Activated CD8-positive, alpha-beta memory T cell treated with anti-CD3 and anti-CD28 coated beads for 1 hour (primary cell): Measurements from ENCODE around the gene KIRREL3.

Experiments used
- DNase-seq, 2 donors: peaks; one replicate each; pipeline ENCODE4 v3.0.0-alpha.2; 2020; ENCODE audit warnings: low read depth in 1 of 2; ENCODE audit errors: extremely low read depth in 1 of 2

The KIRREL3 gene

GRCh38 chr11:126433989-126434949 lies 566.3 kb downstream of the KIRREL3 start:
- DNase-seq = no peak

- no peak for DNase-seq
These were observed 567.2 kb downstream of the KIRREL3 start for GRCh38 chr11:126433244-126433846.

- no peak for DNase-seq
These were observed 568.0 kb downstream of the KIRREL3 start for GRCh38 chr11:126432525-126432924.

DNA sequence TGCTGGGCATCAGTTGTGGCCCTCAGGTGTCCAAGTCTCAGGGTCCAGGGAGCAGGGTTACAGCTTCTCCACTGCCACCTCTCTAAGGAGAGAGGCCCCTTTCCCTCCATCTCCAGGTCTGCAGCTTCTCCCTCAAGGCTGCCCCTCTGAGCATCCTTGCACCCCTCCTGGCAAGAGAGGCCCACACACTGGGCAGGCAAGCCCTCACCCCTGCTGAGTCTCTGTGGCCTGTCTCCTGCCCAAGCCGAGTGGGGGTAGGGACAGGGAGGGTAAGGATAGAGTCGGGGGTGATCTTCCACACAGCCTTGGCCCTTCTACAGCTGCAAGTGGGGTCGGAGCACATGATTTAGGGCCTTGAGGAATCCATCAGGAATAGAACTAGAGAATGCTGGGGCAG lies 568.5 kb downstream of the KIRREL3 start:
- no peak for DNase-seq

DNA sequence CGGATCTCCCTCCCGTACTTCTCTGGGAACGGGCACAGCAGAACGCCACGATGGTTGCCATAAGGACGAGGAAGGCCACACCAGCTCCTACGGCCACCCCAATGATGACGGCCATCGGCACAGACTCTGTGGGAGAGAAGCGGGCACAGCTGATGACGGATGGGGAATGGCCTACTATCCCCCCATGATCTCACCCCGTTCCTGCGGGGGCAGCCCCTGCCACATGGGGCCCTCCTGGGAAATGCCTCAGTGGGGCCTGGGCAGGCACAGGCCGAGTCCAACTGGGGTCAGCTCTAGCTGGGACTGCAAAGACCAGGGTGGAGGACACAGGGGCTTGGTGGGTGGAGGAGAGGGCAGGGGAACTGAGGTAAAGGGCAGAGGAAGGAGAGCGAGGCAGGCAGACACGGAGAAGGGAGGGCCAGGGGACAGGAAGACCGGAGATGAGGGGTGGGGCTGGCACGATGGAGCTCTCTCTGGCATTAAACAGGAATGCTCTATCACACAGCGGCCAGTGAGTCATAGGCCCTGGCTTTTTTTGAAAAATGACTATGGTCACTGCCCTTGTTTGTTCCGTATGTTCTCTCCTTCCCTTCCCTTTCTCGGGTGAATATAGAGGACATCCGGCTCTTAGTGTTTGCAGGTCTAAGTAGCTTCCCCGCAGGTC lies 569.0 kb downstream of the KIRREL3 start:
- no peak for DNase-seq

GRCh38 chr11:126430581-126431335 lies 569.8 kb downstream of the KIRREL3 start:
- no peak for DNase-seq

- DNase-seq = no peak
These were observed 573.5 kb downstream of the KIRREL3 start for GRCh38 chr11:126426820-126427749.

DNA sequence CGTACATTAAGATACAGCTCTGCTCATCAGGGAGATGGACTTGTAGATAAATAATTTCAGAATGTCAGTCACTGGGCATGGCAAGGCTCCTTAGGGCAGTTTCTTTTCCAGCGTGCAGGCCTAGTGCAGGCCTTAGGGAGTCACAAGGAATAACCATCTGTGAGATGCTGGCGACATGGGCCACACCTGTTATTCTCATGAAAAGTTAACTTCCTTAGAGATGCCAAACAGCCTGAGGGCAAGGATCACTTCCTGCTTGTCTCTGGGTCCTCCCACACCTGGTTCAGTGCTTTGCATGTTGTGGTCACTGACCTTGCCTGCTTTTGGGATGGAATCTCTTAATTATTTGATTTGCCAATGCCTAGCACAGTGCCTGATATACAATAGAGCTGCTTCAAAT lies 574.5 kb downstream of the KIRREL3 start:
- DNase-seq = no peak

DNA sequence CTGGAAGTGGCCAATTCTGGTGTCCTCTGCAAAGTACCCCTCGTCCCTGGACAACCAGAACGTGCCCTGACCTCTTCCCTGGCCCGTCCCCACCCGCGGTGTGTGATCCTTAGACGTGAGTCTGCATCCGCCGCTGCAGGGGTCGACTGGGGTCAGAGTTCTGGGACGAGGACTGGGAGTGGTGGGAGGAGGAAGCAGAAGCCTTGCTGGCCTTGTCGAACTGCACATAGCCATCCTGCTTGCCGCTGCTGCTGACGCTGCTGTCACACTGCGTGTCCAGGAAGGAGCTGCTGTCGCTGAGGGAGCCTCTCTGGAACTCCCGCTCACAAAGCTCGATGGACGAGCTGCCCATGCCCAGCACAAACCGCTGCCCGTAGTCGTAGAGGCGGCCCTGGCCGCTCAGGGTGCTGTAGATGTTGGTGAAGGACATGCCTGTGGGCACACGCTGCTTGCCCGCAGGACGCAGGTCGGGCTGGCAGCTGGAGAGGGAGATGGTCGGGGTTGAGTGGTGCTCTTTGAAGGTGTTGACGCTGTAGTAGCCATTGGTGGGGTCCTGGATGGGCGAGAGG lies 576.0 kb downstream of the KIRREL3 start:
- no peak for DNase-seq

DNA sequence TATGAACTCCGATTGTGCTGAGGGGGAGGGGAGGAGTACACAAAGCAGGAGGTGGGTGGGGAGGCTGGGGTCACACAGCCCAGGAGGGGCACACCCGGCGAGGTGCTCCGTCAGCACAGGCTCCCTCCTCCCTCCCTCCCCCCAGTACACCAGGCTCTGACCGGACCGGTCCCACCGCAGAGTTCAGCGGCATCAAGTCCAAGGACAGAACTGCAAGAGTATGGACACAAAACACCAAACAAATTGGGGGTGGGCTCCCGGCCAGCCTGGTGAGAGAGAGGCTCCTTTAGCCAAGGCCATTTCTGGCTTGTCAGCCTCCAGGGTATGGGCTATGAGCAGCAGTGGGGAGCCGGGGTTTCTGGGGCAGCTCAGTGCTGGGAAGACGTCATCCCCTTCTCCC lies 576.8 kb downstream of the KIRREL3 start:
- DNase-seq = no peak

DNA sequence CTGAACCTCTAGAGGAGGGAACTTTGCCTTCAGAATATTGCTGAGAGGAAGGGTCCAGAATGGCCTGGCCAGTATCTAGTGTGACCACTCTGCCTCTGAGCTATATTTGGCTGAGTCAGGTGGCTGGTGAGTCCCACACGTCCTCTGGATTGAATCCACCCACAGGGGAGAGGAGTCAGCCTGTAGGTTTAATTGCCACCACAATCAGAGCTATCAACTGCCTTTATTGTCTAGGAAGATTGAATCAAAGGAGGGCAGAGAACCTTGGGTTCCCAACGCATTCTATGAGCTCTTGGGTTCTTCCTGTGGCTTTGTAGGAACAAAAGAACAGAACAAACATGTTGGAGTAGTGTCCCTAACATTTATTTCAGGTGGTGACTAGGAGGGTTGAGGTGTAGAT lies 577.4 kb downstream of the KIRREL3 start:
- no peak for DNase-seq

DNA sequence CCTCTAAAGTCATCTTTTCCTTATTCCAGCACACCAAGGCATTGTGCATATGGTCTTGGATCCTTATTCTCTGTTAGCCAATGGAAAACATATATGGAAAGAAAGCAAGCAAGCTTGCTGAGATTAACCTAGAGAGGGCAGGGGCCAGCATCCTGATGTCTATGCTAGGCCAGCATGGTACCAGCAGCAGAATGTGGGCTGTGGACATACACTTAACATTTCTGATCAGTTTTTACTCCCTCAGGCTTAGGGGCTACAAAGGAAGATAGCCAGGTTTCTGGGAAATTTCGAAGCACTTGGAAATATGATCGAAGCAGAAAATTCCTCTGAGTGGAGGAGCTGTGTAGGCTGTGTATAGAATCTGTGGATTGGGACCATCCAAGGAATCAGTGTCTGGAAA lies 578.1 kb downstream of the KIRREL3 start:
- no peak for DNase-seq

- no peak for DNase-seq
These were observed 579.3 kb downstream of the KIRREL3 start for GRCh38 chr11:126421271-126421671.

DNA sequence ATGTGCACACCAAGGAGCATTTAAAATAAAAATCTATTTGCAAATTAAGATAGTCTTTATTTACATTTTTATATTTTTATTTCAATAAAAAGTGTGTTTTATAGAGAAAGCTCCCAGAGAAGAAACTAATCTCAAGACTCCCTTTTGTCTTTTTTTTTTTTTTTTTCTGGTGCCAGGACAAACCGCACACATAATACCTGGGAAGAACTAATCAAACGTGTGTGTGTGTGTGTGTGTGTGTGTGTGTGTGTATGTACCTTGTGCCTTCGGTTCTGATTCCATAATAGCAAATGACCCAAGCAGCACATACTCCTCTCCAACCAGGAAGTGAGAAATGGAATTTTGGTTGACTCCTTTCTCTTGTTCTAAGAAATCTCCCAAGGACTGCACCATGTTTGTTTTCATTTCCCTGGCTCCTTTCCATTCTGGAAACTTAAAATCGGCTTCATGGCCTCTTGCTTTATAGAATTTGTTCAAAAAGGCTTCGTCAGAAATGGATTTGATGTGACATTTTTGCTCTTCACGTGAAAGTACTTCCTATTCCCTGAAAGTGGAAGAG lies 579.8 kb downstream of the KIRREL3 start:
- DNase-seq = no peak

- no peak for DNase-seq
These were observed 580.5 kb downstream of the KIRREL3 start for GRCh38 chr11:126419801-126420697.

- DNase-seq = no peak
These were observed 581.7 kb downstream of the KIRREL3 start for GRCh38 chr11:126418887-126419286.

- no peak for DNase-seq
These were observed 583.3 kb downstream of the KIRREL3 start for GRCh38 chr11:126417091-126417862.
